ENCODE data around the gene CHDH. TPM values are rescaled to one million over a fixed set of nuclear protein-coding genes. Genes with fewer than 3 reads are reported as not detected.

The CHDH gene
- total RNA-seq, 2 experiments from 2014 or later: 0.03 to 2.3 TPM

DNA sequence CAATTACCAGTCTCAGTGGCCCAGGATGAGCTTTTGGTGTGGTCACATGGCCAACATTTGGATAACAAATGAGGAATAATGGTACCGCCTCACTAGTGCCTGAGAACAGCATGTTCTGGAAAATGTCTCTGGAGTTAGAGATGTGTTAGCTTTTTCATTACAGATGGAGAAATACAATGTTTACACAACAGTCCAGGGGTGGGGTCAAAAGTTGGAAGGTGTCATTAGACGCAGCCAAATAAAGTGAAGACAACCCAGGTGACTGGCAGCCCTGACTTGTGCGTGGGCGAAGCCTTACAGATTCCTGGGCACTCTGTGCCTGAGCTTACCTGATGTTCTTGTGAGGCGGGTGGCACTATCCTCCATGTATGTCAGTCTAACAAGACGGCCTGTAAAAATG lies 13.0 kb upstream of the CHDH start:
- no peaks in the 10 kb centered on the region for H3K79me2 ChIP-seq (ENCODE audit: insufficient read depth, low read depth, low read length)
- no peaks in the 10 kb centered on the region; the same call in 1 of the 2 replicates for H4K20me1 ChIP-seq (ENCODE audit: insufficient read depth, low read length)
- TF ChIP-seq, protein P1, sequence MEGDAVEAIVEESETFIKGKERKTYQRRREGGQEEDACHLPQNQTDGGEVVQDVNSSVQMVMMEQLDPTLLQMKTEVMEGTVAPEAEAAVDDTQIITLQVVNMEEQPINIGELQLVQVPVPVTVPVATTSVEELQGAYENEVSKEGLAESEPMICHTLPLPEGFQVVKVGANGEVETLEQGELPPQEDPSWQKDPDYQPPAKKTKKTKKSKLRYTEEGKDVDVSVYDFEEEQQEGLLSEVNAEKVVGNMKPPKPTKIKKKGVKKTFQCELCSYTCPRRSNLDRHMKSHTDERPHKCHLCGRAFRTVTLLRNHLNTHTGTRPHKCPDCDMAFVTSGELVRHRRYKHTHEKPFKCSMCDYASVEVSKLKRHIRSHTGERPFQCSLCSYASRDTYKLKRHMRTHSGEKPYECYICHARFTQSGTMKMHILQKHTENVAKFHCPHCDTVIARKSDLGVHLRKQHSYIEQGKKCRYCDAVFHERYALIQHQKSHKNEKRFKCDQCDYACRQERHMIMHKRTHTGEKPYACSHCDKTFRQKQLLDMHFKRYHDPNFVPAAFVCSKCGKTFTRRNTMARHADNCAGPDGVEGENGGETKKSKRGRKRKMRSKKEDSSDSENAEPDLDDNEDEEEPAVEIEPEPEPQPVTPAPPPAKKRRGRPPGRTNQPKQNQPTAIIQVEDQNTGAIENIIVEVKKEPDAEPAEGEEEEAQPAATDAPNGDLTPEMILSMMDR (conservative IDR thresholded peaks at IDR 0.05; ENCODE audit: low read length): no peak
- no peak for TF ChIP-seq EZH2phosphoT487 (IDR thresholded peaks at IDR 0.05; ENCODE audit: borderline replicate concordance, low read depth, low read length)
- H3K9me2 ChIP-seq (ENCODE audit: insufficient read depth, low read length): no peaks in the 10 kb centered on the region
- intact Hi-C loops (cut with micrococcal nuclease; ENCODE audit: unreplicated experiment): no loop called here
- no peak overlapping the region for H3K4me3 ChIP-seq (ENCODE audit: low read depth, low read length, poor library complexity, severe bottlenecking)
- H3K4me1 ChIP-seq (ENCODE audit: insufficient read depth, low read length, poor library complexity, severe bottlenecking): peaks cover 5% of the 10 kb centered on the region
- peaks cover 54% of the 10 kb centered on the region for H3K36me3 ChIP-seq (ENCODE audit: insufficient read depth, low read length)
- no peak overlapping the region for H2AFZ ChIP-seq (ENCODE audit: low read length)
- no peaks in the 10 kb centered on the region for H3K9me3 ChIP-seq (ENCODE audit: low read length)
- ChIA-PET CTCF (ENCODE audit: unreplicated experiment) (no interaction called here), POLR2A (no interaction called here)
- no TSS peak for BruUV-seq (replicated peaks)
- no peak overlapping the region for H3K4me2 ChIP-seq (ENCODE audit: low read length)
- no peak for DNase-seq (ENCODE audit: low spot score)
- no peak overlapping the region for H3K27ac ChIP-seq (ENCODE audit: low read depth, low read length, poor library complexity, severe bottlenecking)

DNA sequence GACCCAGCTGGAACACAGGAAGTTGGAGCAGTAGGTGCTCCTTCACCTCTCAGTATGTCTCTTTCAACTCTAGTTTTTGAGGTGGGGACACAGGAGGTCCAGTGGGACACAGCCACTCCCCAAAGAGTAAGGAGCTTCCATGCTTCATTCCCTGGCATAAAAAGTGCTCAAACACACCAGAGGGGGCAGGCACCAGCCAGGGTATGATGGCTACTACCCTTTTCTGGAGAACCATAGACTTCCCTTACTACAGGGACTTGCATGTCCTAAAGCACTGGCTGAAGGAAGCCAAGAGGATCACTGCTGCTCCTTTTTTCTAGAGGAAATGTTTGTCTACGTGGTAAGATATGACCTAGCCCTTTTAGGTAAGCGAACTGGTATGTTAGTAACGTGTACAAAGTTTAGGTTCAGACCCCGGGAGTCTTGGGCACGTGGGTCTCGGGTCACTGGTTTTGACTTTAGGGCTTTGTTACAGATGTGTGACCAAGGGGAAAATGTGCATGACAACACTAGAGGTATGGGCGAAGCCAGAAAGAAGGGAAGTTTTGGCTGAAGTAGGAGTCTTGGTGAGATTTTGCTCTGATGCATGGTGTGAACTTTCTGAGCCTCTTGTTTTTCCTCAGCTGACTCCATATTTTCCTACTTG lies 12.0 kb upstream of the CHDH start:
- no peaks in the 10 kb centered on the region for H3K9me2 ChIP-seq (ENCODE audit: insufficient read depth, low read length)
- peaks cover 3% of the 10 kb centered on the region for H3K4me1 ChIP-seq (ENCODE audit: insufficient read depth, low read length, poor library complexity, severe bottlenecking)
- TF ChIP-seq, protein P1 (conservative IDR thresholded peaks at IDR 0.05; ENCODE audit: low read length): no peak
- no peak for TF ChIP-seq EZH2phosphoT487 (IDR thresholded peaks at IDR 0.05; ENCODE audit: borderline replicate concordance, low read depth, low read length)
- no peaks in the 10 kb centered on the region for H3K79me2 ChIP-seq (ENCODE audit: insufficient read depth, low read depth, low read length)
- intact Hi-C loops (cut with micrococcal nuclease; ENCODE audit: unreplicated experiment): no loop called here
- no peak for DNase-seq (ENCODE audit: low spot score)
- H3K9me3 ChIP-seq (ENCODE audit: low read length): no peaks in the 10 kb centered on the region
- no peak overlapping the region for H3K4me3 ChIP-seq (ENCODE audit: low read depth, low read length, poor library complexity, severe bottlenecking)
- H3K27ac ChIP-seq (ENCODE audit: low read depth, low read length, poor library complexity, severe bottlenecking): no peak overlapping the region
- no peak overlapping the region for H2AFZ ChIP-seq (ENCODE audit: low read length)
- no peaks in the 10 kb centered on the region; the same call in 1 of the 2 replicates for H4K20me1 ChIP-seq (ENCODE audit: insufficient read depth, low read length)
- H3K36me3 ChIP-seq (ENCODE audit: insufficient read depth, low read length): peaks cover 45% of the 10 kb centered on the region
- ChIA-PET POLR2A (no interaction called here), CTCF (ENCODE audit: unreplicated experiment) (no interaction called here)
- BruUV-seq (replicated peaks): no TSS peak
- no peak overlapping the region for H3K4me2 ChIP-seq (ENCODE audit: low read length)

DNA sequence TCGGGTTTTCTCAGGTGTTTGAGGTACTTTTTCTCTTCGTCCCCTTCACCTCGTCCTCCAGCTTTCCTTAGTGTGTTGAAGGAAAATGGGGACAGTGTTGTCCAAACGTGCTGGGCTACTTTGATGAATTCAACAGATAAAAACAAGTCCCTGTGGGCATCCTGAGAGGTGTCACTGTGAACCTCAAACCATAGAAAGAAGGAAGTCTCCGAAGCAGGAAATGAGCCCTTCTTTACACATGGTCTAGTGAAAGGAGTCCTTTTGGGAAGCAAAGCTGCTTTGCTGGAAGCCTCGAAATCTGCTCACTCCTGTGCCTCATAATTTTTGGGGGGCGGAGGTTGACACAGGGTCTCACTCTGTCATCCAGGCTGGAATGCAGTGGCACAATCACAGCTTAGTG lies 10.7 kb upstream of the CHDH start:
- Histone ChIP-seq H3K4me2 (ENCODE audit: low read length) (no peak overlapping the region), H3K79me2 (ENCODE audit: insufficient read depth, low read depth, low read length) (no peaks in the 10 kb centered on the region), H2AFZ (ENCODE audit: low read length) (no peak overlapping the region), H3K36me3 (ENCODE audit: insufficient read depth, low read length) (peaks cover 32% of the 10 kb centered on the region), H3K4me3 (ENCODE audit: low read depth, low read length, poor library complexity, severe bottlenecking) (no peak overlapping the region), H3K9me3 (ENCODE audit: low read length) (no peaks in the 10 kb centered on the region), H4K20me1 (ENCODE audit: insufficient read depth, low read length) (no peaks in the 10 kb centered on the region; the same call in 1 of the 2 replicates), H3K9me2 (ENCODE audit: insufficient read depth, low read length) (no peaks in the 10 kb centered on the region), H3K4me1 (ENCODE audit: insufficient read depth, low read length, poor library complexity, severe bottlenecking) (no peaks in the 10 kb centered on the region), H3K27ac (ENCODE audit: low read depth, low read length, poor library complexity, severe bottlenecking) (no peak overlapping the region)
- DNase-seq (ENCODE audit: low spot score): no peak
- ChIA-PET CTCF (ENCODE audit: unreplicated experiment) (no interaction called here), POLR2A (no interaction called here)
- BruUV-seq (replicated peaks): no TSS peak
- intact Hi-C loops (cut with micrococcal nuclease; ENCODE audit: unreplicated experiment): no loop called here
- TF ChIP-seq, protein P1 (conservative IDR thresholded peaks at IDR 0.05; ENCODE audit: low read length): no peak
- no peak for TF ChIP-seq EZH2phosphoT487 (IDR thresholded peaks at IDR 0.05; ENCODE audit: borderline replicate concordance, low read depth, low read length)
